GM13976 (cell line): ENCODE results near the gene MCCC1.
"Not testable (repeated sequence)": the region's sequence is repeated elsewhere in the genome, so short reads cannot be mapped to it uniquely, and the experiment has no call there.

Source experiments
- DNase-seq: peaks from one replicate; pipeline ENCODE4 v3.0.0; 2012; ENCODE audit warnings: low spot score
- CTCF ChIP-seq: IDR thresholded peaks from 2 replicates; pipeline ENCODE4 v1.5.1; 2012; ENCODE audit warnings: borderline replicate concordance, mild to moderate bottlenecking; ENCODE audit not compliant: insufficient read depth; ENCODE audit errors: extremely low read depth, missing control alignments, control extremely low read depth
- in situ Hi-C: fragments of 300-500 bp; cut with MboI; formaldehyde crosslinking; loops from one replicate; pipeline ENCODE4 v1.12.0; 2022; ENCODE audit warnings: low sequenced_read_pairs, mixed read lengths, inconsistent platforms; ENCODE audit not compliant: unreplicated experiment

Gene MCCC1

GRCh38 chr3:183108001-183108449 is 8.7 kb upstream of the MCCC1 start:
- no peak for TF ChIP-seq CTCF
- in situ Hi-C loops = loop anchor here (25.0 kb wide), 1 partner anchor 396 kb away; no protein-coding TSS in a partner anchor
- DNase-seq = no peak

- DNase-seq = not testable (repeated sequence)
- in situ Hi-C loops = loop anchor here (25.0 kb wide), 1 partner anchor 395 kb away; no protein-coding TSS in a partner anchor
Observed at GRCh38 chr3:183107372-183107771, 8.1 kb upstream of the MCCC1 start.

GRCh38 chr3:183106635-183107034 is 7.3 kb upstream of the MCCC1 start:
- DNase-seq = no peak
- no peak for TF ChIP-seq CTCF
- in situ Hi-C loops = loop anchor here (25.0 kb wide), 1 partner anchor 394 kb away; no protein-coding TSS in a partner anchor

- DNase-seq = not testable (repeated sequence)
- in situ Hi-C loops = loop anchor here (25.0 kb wide), 1 partner anchor 392 kb away; no protein-coding TSS in a partner anchor
Observed at GRCh38 chr3:183103950-183104349, 4.7 kb upstream of the MCCC1 start.

GRCh38 chr3:183101040-183101439 is 1.7 kb upstream of the MCCC1 start:
- not testable (repeated sequence) for DNase-seq
- in situ Hi-C loops = loop anchor here (25.0 kb wide), 1 partner anchor 389 kb away; no protein-coding TSS in a partner anchor

GRCh38 chr3:183100376-183100775 is 1.1 kb upstream of the MCCC1 start:
- DNase-seq = no peak
- in situ Hi-C loops = loop anchor here (25.0 kb wide), 1 partner anchor 388 kb away; no protein-coding TSS in a partner anchor
- TF ChIP-seq CTCF = no peak

GRCh38 chr3:183099838-183100204 is 525 bp upstream of the MCCC1 start:
- DNase-seq = no peak
- in situ Hi-C loops = loop anchor here (25.0 kb wide), 1 partner anchor 388 kb away; no protein-coding TSS in a partner anchor

GRCh38 chr3:183098536-183099025 is 715 bp downstream of the MCCC1 start:
- TF ChIP-seq CTCF = no peak
- DNase-seq = peak; percentile 57

More at GRCh38 chr3:183099838-183100204, 525 bp upstream of the MCCC1 start:
- no peak for TF ChIP-seq CTCF

More at GRCh38 chr3:183098536-183099025, 715 bp downstream of the MCCC1 start:
- in situ Hi-C loops = no loop called here
